ENCODE data around the gene PPT1.
A peak's percentile ranks its signal among the peaks of the same experiment; 100 is the strongest.

PPT1 gene

DNA sequence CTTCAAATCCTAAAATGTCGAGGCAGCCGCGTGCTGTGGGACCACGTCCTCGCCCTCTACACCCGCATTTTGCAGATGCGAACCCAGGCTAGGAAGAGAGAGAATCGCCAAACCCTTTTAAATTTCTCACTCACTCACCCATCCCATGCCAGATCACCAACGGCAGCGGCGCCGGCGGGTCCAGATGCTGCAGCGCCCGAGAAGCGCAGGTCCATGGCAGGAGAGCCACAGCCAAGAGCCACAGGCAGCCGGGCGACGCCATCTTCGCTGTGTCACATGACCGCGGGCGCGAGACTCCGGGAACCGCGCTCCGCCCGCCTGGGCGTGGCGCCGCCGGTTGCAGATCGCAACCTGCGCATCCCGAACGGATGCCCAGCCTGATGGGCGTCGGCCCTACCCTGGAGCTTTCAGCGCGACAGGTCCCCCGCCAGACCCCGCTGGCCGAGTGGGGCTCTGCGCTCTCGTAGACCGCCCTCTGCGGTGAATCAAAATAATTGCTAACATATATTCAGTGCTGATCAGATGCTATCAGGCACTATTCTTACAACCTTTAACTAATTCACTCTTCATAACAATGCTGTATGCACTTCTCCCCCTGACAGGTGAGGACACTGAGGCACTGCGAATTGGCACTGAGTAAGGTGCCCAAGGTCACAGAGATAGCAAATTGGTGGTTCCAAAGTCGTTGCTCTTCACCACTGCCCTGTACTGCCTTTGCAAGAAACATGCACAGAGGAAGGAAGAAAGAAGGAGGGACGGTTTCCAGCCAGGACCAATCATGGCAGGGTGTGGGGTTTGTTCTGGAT is at the start of gene PPT1:
PPT1 (minus strand) TSS at position 276 of the 806 bp plus-strand sequence; CDS start at position 262, 14 bp downstream.
- DNase-seq (ENCODE audit: low read depth) = peak; percentile 68

DNA sequence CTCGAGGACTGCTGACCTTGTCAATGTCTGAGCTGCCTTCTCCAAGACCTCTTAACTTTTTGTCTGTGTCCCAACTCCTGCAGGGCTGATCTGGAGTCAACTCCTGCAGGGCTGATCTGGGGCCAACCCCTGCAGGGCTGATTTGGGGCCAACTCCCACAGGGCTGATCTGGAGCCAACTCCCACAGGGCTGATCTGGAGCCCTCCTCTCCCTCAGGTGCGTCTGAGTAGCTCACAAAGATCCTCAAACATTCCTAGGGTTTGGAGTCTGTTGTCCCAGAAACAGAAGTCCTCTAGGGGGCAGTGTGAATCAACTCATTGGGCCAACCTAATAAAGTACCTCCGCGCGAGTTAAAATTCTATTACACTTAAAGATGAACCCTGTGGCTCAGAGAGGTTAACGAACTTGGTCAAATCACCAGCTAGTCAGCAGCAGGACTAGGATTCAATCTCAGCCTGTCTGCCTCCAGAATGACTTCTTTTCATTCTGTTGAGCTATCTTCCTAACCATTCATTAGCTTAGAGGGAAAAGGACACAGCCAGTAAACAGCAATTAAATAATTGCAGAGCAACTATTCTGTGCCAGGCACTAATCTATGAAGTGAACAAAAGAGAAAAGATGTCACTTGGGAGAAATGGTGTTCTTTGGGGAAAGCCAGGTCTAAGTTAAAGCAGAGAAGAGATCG is 47.0 kb upstream of the PPT1 start:
- DNase-seq (ENCODE audit: low read depth) = peak; percentile 9

DNA sequence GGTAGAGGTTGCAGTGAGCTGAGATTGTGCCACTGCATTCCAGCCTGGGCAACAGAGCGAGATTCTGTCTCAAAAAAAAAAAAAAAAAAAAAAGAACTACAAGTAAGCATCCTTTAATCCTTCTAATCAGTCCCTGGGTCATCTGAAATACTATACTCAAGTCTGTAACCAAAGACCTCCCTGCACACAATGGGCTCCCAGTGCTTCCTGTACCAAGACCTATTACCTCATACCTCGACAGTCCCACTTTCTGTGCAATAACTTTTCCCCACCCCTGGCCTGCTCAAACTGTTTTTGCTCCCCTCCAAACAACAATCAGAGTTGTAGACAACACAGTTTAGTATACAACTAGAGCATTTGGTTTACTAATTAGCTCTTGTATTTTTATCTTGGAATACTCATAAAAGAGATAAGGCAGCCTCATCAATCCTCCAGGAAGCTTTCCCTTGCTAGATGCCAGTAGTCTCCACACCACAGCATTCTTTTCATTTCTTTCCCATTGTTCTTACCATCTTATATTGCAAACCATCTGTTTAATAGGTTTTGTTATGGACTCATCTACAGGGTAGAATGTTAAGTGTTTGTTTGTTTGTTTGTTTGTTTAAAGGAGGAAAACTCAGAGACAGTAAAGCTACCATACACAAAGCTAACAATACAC is 45.0 kb upstream of the PPT1 start:
- DNase-seq (ENCODE audit: low read depth) = no peak

DNA sequence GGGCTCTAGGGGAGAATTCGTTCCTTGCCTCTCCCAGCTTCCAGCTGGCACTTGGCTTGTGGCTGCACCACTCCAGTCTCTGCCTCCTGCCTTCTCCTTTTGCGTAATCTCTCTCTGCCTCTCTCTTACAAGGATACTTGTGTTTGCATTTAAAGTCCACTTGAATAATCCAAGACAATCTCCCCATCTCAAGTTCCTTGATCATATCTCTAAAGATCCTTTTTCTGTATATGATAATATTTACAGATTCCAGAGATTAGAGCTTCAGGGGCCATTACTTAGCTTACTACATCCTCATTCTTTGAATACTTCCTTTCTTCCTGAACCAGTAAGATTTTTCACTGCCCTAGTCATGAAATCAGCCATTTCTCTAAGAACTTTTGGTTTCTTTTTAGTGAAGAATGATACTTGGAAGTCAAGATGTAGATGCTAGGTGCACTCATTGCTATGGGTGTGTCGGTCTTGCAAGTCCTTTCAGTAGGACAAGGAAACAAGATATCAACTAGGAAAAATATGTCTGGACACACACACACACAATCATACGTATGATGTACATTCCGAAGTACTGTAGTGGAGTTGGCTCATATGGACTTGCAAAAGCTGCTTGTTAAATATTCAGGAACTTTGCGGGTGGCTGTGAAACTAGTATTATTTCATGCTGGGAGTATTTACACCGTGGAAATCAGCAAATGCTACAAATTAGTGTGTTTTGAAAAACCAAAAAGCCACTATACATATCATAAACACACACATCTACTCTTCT is 43.3 kb upstream of the PPT1 start:
- DNase-seq (ENCODE audit: low read depth) = no peak

DNA sequence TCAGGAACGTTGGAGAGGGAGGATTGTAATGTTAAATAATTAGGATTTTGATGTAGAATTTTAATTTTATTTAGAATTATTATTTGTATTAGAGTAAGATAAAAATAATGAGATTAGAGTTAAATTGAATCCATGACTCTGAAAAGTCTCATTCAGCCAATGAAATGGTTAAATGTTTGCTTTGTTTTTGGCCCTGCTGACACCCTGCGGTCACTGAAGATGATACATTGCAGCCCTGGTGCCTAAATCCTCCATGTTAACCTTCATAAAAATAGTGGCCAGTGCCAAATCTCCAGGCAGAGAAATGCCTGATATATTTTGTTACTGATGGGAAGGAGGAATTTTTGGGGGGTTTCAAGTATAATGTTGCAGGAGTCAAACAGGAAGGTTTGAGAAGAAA is 36.8 kb upstream of the PPT1 start:
- DNase-seq (ENCODE audit: low read depth) = no peak

DNA sequence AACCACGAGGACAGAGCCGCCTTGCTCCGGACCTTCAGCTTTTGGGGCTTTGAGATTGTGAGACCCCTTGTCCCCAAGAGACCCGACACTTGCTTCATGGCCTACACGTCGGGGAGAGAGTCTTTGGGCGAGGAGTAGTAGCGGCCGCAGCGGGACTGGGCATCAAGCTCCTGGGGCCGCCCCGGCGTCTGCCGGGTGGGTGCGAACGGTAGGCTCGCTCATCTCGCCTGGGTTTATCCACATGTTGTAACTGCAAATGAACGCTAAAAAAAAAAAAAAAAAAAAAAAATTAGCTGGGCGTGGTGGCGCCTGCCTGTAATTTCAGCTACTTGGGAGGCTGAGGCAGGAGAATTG is 36.2 kb upstream of the PPT1 start:
- DNase-seq (ENCODE audit: low read depth) = no peak

DNA sequence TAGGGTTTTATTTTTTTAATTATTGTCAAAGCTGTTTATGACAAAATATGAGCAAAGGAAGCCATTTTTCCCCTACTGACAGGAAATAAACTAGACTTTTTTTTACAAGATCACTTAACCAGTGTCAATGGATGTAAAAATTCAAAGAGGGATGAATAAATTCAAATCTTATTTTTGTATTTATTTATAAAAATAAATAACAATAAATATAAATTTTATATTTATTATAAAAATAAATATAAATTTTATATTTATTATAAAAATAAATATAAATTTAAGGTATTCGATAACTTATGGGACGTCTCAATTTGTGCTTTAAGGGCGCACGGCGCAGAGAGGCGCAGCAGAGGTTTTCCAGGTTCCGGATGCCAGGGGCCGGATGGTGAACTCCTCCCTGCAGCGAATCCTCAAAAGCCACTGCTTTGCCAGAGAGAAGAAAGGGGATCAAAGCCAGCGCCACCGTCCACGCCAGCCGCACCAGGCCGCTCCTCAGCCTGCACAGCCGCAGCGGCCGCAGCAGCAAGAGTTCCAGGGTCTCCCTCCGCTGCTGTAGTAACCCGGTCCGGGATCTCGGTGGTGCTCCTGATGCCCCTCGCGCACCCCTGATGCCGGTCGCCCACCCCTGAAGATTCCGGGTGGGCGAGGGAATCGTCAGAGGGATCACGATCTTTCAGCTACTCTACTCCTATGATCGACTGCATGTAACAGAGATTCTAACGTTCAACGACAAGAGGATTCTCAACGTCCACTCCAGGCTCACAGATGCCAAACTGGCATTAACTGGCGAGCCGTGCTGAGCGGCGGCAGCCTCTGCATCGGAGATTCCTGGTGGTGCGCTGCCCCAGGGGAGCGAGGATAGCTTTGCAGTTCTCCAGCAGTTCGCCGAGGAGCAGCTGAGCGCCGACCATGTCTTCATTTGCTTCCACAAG is 35.6 kb upstream of the PPT1 start:
- no peak for DNase-seq (ENCODE audit: low read depth)

DNA sequence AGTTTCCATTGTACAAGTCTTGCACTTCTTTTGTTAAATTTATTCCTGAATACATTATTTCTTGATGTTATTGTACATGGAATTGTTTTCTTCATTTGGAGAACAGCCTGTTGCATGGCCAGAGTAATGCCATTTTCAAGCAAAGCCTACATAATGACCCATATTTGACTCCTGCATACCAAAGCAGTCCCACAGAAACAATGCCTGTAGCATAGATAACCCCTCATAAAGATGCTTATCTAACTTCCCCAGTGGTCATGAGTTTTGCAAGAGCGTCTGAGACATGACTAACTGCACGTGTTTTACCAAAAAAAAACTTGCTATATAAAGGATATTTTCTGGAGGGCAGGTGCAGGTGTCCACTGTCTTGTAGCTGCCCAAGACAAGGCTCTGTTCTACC is 33.8 kb upstream of the PPT1 start:
- no peak for DNase-seq (ENCODE audit: low read depth)

DNA sequence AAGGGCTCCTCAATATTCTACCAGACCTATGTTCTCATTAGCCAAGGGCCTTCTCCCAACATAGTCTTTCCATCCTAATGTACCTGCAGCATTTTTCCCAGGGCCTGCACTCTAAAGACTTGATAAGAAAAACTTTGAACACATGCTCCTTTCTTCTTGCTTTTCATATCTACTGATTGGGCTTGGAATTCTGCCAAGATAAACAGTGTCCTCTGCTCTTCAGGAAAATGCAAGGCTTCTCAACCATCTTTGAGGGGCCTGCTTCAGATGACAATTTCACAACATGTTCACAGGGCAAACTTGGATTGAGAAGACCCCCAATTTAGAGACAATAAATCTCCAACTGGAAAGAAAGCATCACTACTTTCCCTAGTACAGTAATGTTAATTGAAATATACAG is 25.8 kb upstream of the PPT1 start:
- DNase-seq (ENCODE audit: low read depth) = no peak

DNA sequence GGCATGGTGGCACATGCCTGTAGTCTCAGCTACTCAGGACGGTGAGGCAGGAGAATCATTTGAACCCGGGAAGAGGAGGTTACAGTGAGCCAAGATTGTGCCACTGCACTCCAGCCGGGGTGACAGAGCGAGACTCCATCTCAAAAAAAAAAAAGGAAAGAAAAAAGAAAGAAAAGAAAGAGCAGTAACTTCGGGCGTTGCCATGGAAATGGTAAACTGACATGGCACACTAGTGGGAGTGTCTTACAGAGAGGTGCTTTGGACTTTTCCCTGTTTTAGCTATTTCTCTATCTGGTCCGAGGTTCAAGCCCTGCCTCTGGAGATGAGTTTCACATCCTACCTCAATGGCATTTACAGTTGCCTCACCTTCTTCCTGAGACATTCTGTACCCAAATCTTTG is 23.1 kb upstream of the PPT1 start:
- DNase-seq (ENCODE audit: low read depth) = no peak

DNA sequence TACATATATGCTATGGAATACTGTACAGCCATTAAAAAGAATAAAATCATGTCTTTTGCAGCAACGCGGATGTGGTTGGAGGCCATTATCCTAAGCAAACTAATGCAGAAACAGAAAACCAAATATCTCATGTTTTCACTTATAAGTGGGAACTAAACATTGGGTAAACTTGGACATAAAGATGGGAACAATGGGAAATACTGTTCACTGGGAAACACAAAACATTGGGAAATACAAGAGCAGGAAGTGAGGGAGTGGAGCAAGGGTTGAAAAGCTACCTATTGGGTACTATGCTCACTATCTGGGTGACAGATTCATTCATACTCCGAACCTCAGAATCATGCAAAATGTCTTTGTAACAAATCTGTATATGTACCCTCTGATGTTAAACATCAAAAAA is 17.3 kb upstream of the PPT1 start:
- no peak for DNase-seq (ENCODE audit: low read depth)

DNA sequence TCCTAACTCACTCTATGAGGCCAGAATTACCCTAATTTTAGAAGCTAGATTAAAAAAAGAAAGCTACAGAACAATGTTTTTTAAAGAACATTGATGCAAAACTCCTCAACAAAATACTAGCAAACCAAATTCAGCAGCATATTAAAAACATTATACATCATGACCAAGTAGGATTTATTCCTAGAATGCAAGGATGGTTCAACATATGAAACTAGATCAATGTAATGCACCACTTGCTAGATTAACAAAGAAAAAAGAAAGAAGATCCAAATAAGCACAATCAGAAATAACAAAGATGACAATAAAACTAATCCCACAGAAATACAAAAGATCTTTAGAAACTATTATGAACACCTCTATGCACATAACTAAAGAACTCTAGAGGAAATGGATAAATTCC is 13.3 kb upstream of the PPT1 start:
- DNase-seq (ENCODE audit: low read depth) = no peak

DNA sequence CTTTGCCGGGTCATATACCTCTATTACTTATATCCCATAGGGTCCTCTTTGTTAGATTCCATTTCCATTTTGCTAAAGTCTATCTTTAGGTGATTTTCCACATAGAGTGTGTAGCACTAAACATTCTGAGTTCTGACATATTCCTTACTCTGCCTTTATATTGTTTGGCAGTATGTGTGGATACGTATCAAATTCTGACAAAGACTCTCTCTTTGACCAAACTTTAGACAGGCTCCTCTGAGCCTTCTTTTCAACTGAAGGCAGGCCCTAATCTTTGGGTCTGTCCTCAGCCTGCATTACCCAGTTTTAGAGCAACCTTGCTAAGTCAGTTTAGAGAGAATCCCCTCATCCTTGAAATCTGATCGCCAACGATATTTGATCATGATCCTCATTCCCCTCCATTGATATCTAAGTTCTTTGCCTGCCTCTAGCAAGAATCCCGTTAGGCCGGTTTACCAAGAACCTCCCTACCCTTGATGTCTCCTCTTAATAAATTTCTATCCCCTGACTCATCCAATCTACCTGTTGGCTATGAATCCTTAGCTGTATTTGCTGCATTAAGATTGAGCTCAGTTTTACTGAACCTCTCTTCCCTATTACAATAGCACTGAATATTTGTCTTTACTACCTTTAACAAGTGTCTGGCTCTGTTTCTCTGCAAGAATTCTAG is 10.4 kb upstream of the PPT1 start:
- no peak for DNase-seq (ENCODE audit: low read depth)

DNA sequence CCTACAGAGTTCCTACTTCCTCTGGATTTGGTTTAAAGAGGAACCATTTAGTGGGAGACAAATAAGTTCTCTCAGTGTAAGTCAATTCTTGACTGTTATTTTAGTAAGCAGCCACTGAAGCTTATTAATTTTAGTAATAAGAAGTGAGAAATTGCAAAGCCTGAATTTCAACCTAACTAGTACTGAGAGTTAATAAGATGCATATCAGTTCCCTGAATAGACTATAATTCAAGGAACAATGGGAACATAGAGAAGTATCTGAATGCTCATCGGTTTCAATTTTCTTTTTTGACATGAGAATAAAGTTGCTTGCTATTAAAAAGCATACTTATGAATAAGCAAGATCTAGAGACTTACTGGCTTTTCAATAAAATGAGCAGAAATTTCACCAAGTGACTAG is 8.0 kb upstream of the PPT1 start:
- DNase-seq (ENCODE audit: low read depth) = no peak

DNA sequence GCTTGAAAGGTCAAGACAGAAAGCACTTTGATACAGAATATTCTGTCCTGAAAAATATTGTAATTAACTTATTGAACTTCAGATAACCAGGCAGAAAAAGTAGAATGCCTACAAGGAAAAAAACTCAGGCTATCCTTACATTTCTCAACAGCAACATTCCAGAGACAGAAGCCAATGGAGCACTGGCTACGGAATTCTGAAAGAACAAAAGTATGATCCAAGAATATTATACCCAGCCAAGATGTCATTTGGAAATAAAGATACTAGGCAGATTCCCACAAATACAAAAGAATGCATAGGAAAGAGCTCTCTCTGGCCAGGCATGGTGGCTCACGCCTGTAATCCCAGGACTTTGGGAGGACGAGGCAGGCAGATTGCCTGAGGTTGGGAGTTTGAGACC is 5.8 kb upstream of the PPT1 start:
- no peak for DNase-seq (ENCODE audit: low read depth)

DNA sequence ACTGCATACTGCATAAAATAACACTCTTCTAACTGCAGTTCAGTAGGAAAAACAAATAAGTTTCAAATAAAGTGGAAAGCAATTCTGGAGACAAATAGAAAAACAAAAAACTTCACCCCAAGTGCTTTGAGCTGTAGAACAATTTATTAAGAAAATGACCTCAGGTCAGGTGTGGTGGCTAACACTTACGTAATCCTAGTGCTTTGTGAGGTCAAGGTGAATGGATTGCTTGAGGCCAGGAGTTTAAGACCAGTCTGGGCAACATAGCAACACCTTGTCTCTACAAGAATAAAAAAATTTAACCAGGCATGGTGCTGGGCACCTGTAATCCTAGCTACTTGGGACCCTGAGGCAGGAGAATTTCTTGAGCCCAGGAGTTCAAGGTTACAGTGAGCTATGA is 5.0 kb upstream of the PPT1 start:
- DNase-seq (ENCODE audit: low read depth) = no peak

DNA sequence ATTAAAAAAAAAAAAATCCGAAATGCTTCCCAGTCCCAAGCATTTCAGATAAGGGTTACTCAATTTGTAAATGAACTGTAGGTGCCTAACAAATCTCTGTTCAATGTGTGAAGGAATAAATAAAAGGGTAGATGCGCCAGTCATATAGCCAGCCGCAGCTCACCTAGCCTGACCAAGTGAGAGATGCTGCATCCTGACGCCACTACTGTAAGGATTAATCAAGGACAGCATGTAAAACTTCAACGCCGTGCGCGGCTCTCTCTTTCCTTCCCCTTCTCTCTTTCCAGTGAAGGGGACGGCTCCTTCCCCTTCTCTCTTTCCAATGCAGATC is 441 bp downstream of the PPT1 start:
- DNase-seq (ENCODE audit: low read depth) = no peak

DNA sequence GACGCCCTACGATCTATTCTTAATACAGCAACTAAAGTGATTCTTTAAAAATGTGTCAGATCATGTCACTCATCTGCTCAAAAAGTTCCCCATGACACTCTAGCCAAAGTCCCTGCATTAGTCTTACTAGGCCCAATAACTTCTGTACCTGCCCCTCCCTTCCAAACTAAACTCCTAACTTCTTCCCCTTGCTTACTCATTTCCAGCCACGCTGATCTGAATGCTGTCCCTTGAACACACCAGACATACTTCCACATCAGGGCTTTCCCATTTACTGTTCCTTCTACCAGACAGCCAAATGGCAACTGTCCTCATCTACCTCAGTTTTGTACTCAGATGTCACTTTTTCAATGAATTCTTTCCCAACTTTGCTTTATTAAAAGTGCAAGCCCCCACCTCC is 1.2 kb downstream of the PPT1 start:
- no peak for DNase-seq (ENCODE audit: low read depth)

DNA sequence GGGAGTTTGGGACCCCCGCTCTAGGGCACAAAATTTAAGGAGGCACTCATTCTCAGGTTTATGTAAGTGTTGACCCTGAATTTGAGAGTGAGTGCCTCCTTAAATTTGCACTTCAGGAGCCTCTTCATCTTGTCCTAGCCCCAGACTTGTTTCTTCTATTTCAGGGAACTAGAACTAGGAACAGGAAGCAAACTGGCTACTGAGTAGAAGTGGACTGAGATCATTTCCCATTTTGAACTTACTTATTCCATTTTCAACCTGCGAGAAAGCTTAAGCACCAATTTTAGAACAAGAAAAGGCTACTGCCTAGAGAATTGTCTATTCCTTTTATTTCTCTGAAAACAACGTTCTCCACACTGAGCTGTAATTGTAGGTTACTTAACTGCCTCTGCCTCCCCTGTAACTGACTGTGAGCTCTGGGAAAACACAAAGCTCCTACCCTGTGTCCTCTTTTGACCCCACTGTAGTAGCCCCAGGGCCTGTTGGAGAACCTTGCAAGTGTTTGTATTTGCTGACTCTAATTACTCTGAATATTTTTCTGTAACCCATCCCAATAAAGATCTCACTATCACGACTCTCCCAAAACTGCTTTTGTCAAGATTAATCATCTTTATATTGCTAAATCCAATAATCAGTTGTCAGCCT is 2.5 kb downstream of the PPT1 start:
- DNase-seq (ENCODE audit: low read depth) = no peak

Measured in stimulated activated CD8-positive, alpha-beta memory T cell treated with anti-CD3 and anti-CD28 coated beads, Interleukin-4, amount 100 ng/mL, for 24 hours (primary cell).